ENCODE measurements around the gene SMIM8. TPM values are rescaled to one million over a fixed set of nuclear protein-coding genes. Genes with fewer than 3 reads are reported as not detected.
"Not testable (repeated sequence)": the region's sequence is repeated elsewhere in the genome, so short reads cannot be mapped to it uniquely, and the experiment has no call there.

Gene SMIM8
- total and polyA plus RNA-seq, 2 donors (not counting 1 experiment from before 2014, with no cell fraction given): 5.4 to 7.8 TPM

DNA sequence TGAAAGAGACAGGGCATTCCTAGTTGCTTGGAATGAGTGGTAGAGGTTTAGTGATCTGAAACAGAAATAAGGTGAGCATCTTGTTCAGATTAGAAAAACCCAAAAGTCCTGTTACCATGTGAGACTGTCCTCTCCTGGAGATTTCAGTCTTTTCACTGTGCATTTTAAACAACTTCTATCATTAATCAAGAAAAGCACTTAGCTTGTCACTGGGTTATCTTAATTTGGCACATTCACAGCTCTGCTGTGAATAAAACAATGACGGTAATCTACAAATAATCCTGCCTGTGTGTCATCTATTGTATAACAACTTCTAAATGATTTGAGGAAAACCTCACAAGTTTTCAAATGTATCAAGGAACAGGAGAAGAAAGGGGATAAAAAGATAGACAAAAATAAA is 9.5 kb upstream of the SMIM8 start:
- Histone ChIP-seq H2AFZ (ENCODE audit: low read length) (no peak overlapping the region), H3K4me2 (ENCODE audit: extremely low read depth, insufficient read depth, low read length) (no peak overlapping the region), H3K9ac (ENCODE audit: insufficient read depth, low read length) (no peak overlapping the region), H3K4me3 (replicated peaks in 1 of 4; ENCODE audit: control extremely low read depth in 1 of 4, insufficient read depth in 1 of 4, low read depth in 3 of 4, low read length in 4 of 4) (no peak overlapping the region), H4K20me1 (ENCODE audit: control insufficient read depth, extremely low read depth, insufficient read depth, low read length) (no peaks in the 10 kb centered on the region), H3K27me3 (ENCODE audit: control insufficient read depth, insufficient read depth, low read length) (peaks cover 2% of the 10 kb centered on the region), H3K4me1 (ENCODE audit: control insufficient read depth, extremely low read depth, insufficient read depth, low read length) (no peaks in the 10 kb centered on the region), H3K36me3 (ENCODE audit: control insufficient read depth, insufficient read depth, low read length) (no peaks in the 10 kb centered on the region), H3K9me3 (ENCODE audit: control insufficient read depth, insufficient read depth, low read depth, low read length) (no peaks in the 10 kb centered on the region), H3K79me2 (ENCODE audit: control insufficient read depth, insufficient read depth, low read length) (no peaks in the 10 kb centered on the region), H3K27ac (ENCODE audit: insufficient read depth, low read length) (no peak overlapping the region)
- TF ChIP-seq EZH2 (IDR thresholded peaks at IDR 0.05; ENCODE audit: low read length, missing control alignments): no peak
- TF ChIP-seq, protein P1, sequence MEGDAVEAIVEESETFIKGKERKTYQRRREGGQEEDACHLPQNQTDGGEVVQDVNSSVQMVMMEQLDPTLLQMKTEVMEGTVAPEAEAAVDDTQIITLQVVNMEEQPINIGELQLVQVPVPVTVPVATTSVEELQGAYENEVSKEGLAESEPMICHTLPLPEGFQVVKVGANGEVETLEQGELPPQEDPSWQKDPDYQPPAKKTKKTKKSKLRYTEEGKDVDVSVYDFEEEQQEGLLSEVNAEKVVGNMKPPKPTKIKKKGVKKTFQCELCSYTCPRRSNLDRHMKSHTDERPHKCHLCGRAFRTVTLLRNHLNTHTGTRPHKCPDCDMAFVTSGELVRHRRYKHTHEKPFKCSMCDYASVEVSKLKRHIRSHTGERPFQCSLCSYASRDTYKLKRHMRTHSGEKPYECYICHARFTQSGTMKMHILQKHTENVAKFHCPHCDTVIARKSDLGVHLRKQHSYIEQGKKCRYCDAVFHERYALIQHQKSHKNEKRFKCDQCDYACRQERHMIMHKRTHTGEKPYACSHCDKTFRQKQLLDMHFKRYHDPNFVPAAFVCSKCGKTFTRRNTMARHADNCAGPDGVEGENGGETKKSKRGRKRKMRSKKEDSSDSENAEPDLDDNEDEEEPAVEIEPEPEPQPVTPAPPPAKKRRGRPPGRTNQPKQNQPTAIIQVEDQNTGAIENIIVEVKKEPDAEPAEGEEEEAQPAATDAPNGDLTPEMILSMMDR (conservative IDR thresholded peaks at IDR 0.05 in 1 of 2, IDR thresholded peaks at IDR 0.05 in 1 of 2; ENCODE audit: low read depth in 1 of 2, low read length in 2 of 2): no peak
- DNase-seq (ENCODE audit: low read depth in 2 of 2): no peak

DNA sequence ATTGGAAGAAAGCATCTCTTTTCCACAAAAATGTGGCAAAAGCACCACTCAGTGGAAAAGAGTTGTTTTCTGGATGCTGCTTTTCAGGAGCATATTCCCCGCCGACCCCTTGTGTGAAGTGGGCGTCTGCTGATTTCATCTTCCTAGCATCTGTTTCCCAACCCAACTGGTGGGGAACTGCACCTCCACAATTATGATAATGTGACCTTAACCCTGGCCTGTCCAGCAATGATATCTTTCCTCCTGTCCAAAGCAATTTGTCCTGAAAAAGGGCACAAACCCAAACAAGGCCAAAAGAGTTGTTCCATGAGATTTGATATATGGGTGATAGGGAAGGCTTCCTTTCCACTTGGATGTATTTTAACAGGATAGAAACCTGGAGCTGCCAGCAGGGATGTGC is 7.3 kb upstream of the SMIM8 start:
- Histone ChIP-seq H3K4me2 (ENCODE audit: extremely low read depth, insufficient read depth, low read length) (no peak overlapping the region), H2AFZ (ENCODE audit: low read length) (no peak overlapping the region), H3K4me3 (replicated peaks in 1 of 4; ENCODE audit: control extremely low read depth in 1 of 4, insufficient read depth in 1 of 4, low read depth in 3 of 4, low read length in 4 of 4) (no peak overlapping the region), H3K27me3 (ENCODE audit: control insufficient read depth, insufficient read depth, low read length) (peaks cover 2% of the 10 kb centered on the region), H3K79me2 (ENCODE audit: control insufficient read depth, insufficient read depth, low read length) (no peaks in the 10 kb centered on the region), H3K27ac (ENCODE audit: insufficient read depth, low read length) (no peak overlapping the region), H4K20me1 (ENCODE audit: control insufficient read depth, extremely low read depth, insufficient read depth, low read length) (no peaks in the 10 kb centered on the region), H3K9ac (ENCODE audit: insufficient read depth, low read length) (no peak overlapping the region), H3K4me1 (ENCODE audit: control insufficient read depth, extremely low read depth, insufficient read depth, low read length) (no peaks in the 10 kb centered on the region), H3K36me3 (ENCODE audit: control insufficient read depth, insufficient read depth, low read length) (no peaks in the 10 kb centered on the region), H3K9me3 (ENCODE audit: control insufficient read depth, insufficient read depth, low read depth, low read length) (no peaks in the 10 kb centered on the region)
- DNase-seq (ENCODE audit: low read depth in 2 of 2): no peak
- TF ChIP-seq, protein P1 (conservative IDR thresholded peaks at IDR 0.05 in 1 of 2, IDR thresholded peaks at IDR 0.05 in 1 of 2; ENCODE audit: low read depth in 1 of 2, low read length in 2 of 2): no peak
- TF ChIP-seq EZH2 (IDR thresholded peaks at IDR 0.05; ENCODE audit: low read length, missing control alignments): no peak

DNA sequence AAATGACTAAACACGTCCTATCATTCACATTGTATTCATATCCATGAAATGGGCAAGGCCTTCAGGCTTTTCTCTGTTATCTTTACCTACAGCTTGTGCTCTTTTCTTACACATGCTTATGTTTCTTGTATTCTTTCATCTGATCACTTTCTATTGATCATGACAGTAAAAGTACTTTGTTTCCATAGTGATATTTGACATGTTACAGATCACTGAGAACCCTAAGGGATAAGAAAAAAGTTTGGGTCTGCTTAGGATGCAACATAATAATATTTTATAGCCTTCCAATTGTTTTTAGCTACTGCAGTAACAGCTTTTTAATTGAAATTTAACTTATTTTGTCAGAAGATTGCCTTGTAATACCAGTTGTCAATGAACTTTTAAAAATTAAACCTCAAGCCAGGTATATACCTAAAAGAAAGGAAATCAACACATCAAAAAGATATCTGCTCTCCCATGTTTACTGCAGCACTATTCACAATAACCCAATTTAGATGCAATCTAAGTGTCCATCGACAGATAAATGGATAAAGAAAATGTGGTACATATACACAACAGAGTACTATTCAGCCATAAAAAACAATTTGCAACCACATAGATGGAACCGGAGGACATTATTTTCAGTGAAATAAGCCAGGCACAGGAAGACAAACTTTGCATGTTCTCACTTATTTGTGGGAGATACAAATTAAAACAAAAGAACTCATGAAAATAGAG is 3.0 kb upstream of the SMIM8 start:
- Histone ChIP-seq H3K4me1 (ENCODE audit: control insufficient read depth, extremely low read depth, insufficient read depth, low read length) (no peaks in the 10 kb centered on the region), H3K9ac (ENCODE audit: insufficient read depth, low read length) (no peak overlapping the region), H3K4me2 (ENCODE audit: extremely low read depth, insufficient read depth, low read length) (no peak overlapping the region), H3K27ac (ENCODE audit: insufficient read depth, low read length) (no peak overlapping the region), H2AFZ (ENCODE audit: low read length) (no peak overlapping the region), H3K27me3 (ENCODE audit: control insufficient read depth, insufficient read depth, low read length) (peaks cover 2% of the 10 kb centered on the region), H3K4me3 (replicated peaks in 1 of 4; ENCODE audit: control extremely low read depth in 1 of 4, insufficient read depth in 1 of 4, low read depth in 3 of 4, low read length in 4 of 4) (no peak overlapping the region), H3K36me3 (ENCODE audit: control insufficient read depth, insufficient read depth, low read length) (no peaks in the 10 kb centered on the region), H3K9me3 (ENCODE audit: control insufficient read depth, insufficient read depth, low read depth, low read length) (no peaks in the 10 kb centered on the region), H3K79me2 (ENCODE audit: control insufficient read depth, insufficient read depth, low read length) (no peaks in the 10 kb centered on the region), H4K20me1 (ENCODE audit: control insufficient read depth, extremely low read depth, insufficient read depth, low read length) (no peaks in the 10 kb centered on the region)
- TF ChIP-seq EZH2 (IDR thresholded peaks at IDR 0.05; ENCODE audit: low read length, missing control alignments): no peak
- no peak for DNase-seq (ENCODE audit: low read depth in 2 of 2)

DNA sequence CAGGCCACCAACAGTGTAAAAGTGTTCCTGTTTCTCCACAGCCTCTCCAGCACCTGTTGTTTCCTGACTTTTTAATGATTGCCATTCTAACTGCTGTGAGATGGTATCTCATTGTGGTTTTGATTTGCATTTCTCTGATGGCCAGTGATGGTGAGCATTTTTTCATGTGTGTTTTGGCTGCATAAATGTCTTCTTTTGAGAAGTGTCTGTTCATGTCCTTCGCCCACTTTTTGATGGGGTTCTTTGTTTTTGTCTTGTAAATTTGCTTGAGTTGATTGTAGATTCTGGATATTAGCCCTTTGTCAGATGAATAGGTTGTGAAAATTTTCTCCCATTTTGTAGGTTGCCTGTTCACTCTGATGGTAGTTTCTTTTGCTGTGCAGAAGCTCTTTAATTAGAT is 1.5 kb downstream of the SMIM8 start:
- H3K36me3 ChIP-seq (ENCODE audit: control insufficient read depth, insufficient read depth, low read length); H4K20me1 ChIP-seq (ENCODE audit: control insufficient read depth, extremely low read depth, insufficient read depth, low read length); H2AFZ ChIP-seq (ENCODE audit: low read length); H3K27me3 ChIP-seq (ENCODE audit: control insufficient read depth, insufficient read depth, low read length); H3K4me1 ChIP-seq (ENCODE audit: control insufficient read depth, extremely low read depth, insufficient read depth, low read length); H3K9me3 ChIP-seq (ENCODE audit: control insufficient read depth, insufficient read depth, low read depth, low read length); H3K4me2 ChIP-seq (ENCODE audit: extremely low read depth, insufficient read depth, low read length); H3K79me2 ChIP-seq (ENCODE audit: control insufficient read depth, insufficient read depth, low read length); H3K27ac ChIP-seq (ENCODE audit: insufficient read depth, low read length); H3K4me3 ChIP-seq (replicated peaks in 1 of 4; ENCODE audit: control extremely low read depth in 1 of 4, insufficient read depth in 1 of 4, low read depth in 3 of 4, low read length in 4 of 4); H3K9ac ChIP-seq (ENCODE audit: insufficient read depth, low read length); DNase-seq (ENCODE audit: low read depth in 2 of 2): not testable (repeated sequence)
